HCT116 (cell line): Measurements from ENCODE around the gene ARHGEF17. TPM values are rescaled to one million over a fixed set of nuclear protein-coding genes. Genes with fewer than 3 reads are reported as not detected.

ENCODE experiments used
- ATAC-seq: fragments of 200-7000 bp; cut with Tn5 transposase; 2 replicates; pipeline ENCODE4 v1.9.1; 2020; ENCODE audit warnings: mild to moderate bottlenecking, moderate library complexity
- BruUV-seq: library from RNA; stranded (reverse); fragments of 400-500 nt; replicated peaks from 2 replicates; lab custom pipeline; 2021; lab: Mats Ljungman, UMichigan
- CTCF ChIA-PET: fragments of 300-600 bp; sonication (Branson Sonifier 250); formaldehyde crosslinking; loops from one replicate; lab custom pipeline; 2021; ENCODE audit warnings: antibody characterized with exemption; lab: Charles Lee
- POLR2A ChIA-PET: fragments of 300-600, 350-600 bp; sonication (Branson Sonifier 250); formaldehyde crosslinking; loops from one replicate; lab custom pipeline; 2021; ENCODE audit warnings: antibody characterized with exemption; lab: Charles Lee
- RAD21 ChIA-PET, 2 experiments: fragments of 300-600 bp; sonication (Branson Sonifier 250); formaldehyde crosslinking; loops; one replicate each; lab custom pipeline; 2023; ENCODE audit warnings: low total read pairs in 2 of 2; ENCODE audit not compliant: uncharacterized antibody in 2 of 2, unreplicated experiment in 2 of 2, low non-redundant PET in 1 of 2; lab: Charles Lee
- DNase-seq: peaks from one replicate; pipeline ENCODE4 v3.0.0-alpha.2; 2010; ENCODE audit warnings: low read depth, low spot score
- H2AFZ ChIP-seq: fragments of 200-600 bp; shearing (Covaris generic), sonication (generic); 2 replicates; pipeline ENCODE4 v1.6.1; 2017; ENCODE audit warnings: low read depth, mixed run types, mixed read lengths, antibody characterized with exemption, low read length; ENCODE audit not compliant: poor library complexity, severe bottlenecking
- H3K27ac ChIP-seq: 2 replicates; pipeline ENCODE4 v1.5.1; 2012; ENCODE audit warnings: low read depth, low read length
- H3K27me3 ChIP-seq: fragments of 200-600 bp; sonication (generic); 2 replicates; pipeline ENCODE4 v1.6.1; 2016; ENCODE audit warnings: mixed run types, low read length, mixed read lengths; ENCODE audit not compliant: insufficient read depth
- H3K36me3 ChIP-seq, 2 experiments: fragments of 200-500 bp in 1 of 2; fragments of 200-600 bp in 1 of 2; sonication (Bioruptor generic) in 1 of 2; sonication (generic) in 1 of 2; 2 replicates each; pipeline versions ENCODE4 v1.5.1 to v1.6.1; 2014 to 2016; ENCODE audit warnings: low read length in 2 of 2, inconsistent platforms in 1 of 2, mixed read lengths in 1 of 2, mixed run types in 1 of 2; ENCODE audit not compliant: insufficient read depth in 2 of 2, control insufficient read depth in 1 of 2
- H3K4me1 ChIP-seq, 2 experiments: fragments of 200-600 bp in 1 of 2; sonication (generic) in 1 of 2; 2 replicates each; pipeline versions ENCODE4 v1.5.1 to v1.6.1; 2012 to 2017; ENCODE audit warnings: low read length in 2 of 2, inconsistent platforms in 1 of 2, mild to moderate bottlenecking in 1 of 2, mixed read lengths in 1 of 2, mixed run types in 1 of 2, moderate library complexity in 1 of 2; ENCODE audit not compliant: insufficient read depth in 2 of 2, control insufficient read depth in 1 of 2
- H3K4me2 ChIP-seq: fragments of 200-600 bp; sonication (generic); 2 replicates; pipeline ENCODE4 v1.6.1; 2017; ENCODE audit warnings: mixed run types, low read length, mixed read lengths
- H3K4me3 ChIP-seq, 2 experiments: fragments of 200-600 bp in 1 of 2; sonication (generic) in 1 of 2; replicated peaks in 1 of 2; 2 replicates each; pipeline ENCODE4 v1.5.1; 2011 to 2016; ENCODE audit warnings: low read length in 2 of 2, control low read depth in 1 of 2, low read depth in 1 of 2, mild to moderate bottlenecking in 1 of 2, mixed read lengths in 1 of 2, mixed run types in 1 of 2
- H3K79me2 ChIP-seq: fragments of 200-600 bp; sonication (generic); 2 replicates; pipeline ENCODE4 v1.6.1; 2017; ENCODE audit warnings: mild to moderate bottlenecking, mixed run types, low read length, moderate library complexity, mixed read lengths; ENCODE audit not compliant: insufficient read depth
- H3K9ac ChIP-seq: fragments of 200-600 bp; sonication (generic); 2 replicates; pipeline ENCODE4 v1.6.1; 2016; ENCODE audit warnings: low read length, mixed read lengths
- H3K9me2 ChIP-seq: fragments of 200-600 bp; sonication (generic), shearing (Covaris generic); 2 replicates; pipeline ENCODE4 v1.6.1; 2017; ENCODE audit warnings: mixed run types, mild to moderate bottlenecking, moderate library complexity; ENCODE audit not compliant: insufficient read depth
- H3K9me3 ChIP-seq, 2 experiments: fragments of 200-500 bp in 1 of 2; fragments of 200-600 bp in 1 of 2; sonication (Bioruptor generic) in 1 of 2; sonication (generic) in 1 of 2; 2 replicates each; pipeline ENCODE4 v1.6.1; 2014 to 2017; ENCODE audit warnings: low read length in 2 of 2, mixed read lengths in 2 of 2, inconsistent platforms in 1 of 2, low read depth in 1 of 2, mild to moderate bottlenecking in 1 of 2, mixed run types in 1 of 2, moderate library complexity in 1 of 2; ENCODE audit not compliant: control insufficient read depth in 1 of 2, insufficient read depth in 1 of 2
- H4K20me1 ChIP-seq: fragments of 200-600 bp; sonication (generic), shearing (Covaris generic); 2 replicates; pipeline ENCODE4 v1.6.1; 2017; ENCODE audit warnings: mixed run types, mild to moderate bottlenecking, moderate library complexity; ENCODE audit not compliant: insufficient read depth
- CBX3 ChIP-seq: IDR thresholded peaks from 2 replicates; pipeline ENCODE4 v1.6.1; 2012; ENCODE audit warnings: low read depth
- EGR1 ChIP-seq: IDR thresholded peaks from 2 replicates; pipeline ENCODE4 v1.6.1; 2012; ENCODE audit warnings: low read depth
- ELF1 ChIP-seq: IDR thresholded peaks from 2 replicates; pipeline ENCODE4 v1.6.1; 2012; ENCODE audit warnings: low read depth, borderline replicate concordance
- EZH2 ChIP-seq: fragments of 200-600 bp; sonication (generic); IDR thresholded peaks from 2 replicates; pipeline ENCODE4 v1.6.1; 2017; ENCODE audit warnings: antibody characterized with exemption, mixed run types
- FOSL1 ChIP-seq: IDR thresholded peaks from 2 replicates; pipeline ENCODE4 v1.6.1; 2012; ENCODE audit warnings: low read depth
- JUND ChIP-seq: IDR thresholded peaks from 2 replicates; pipeline ENCODE4 v1.6.1; 2012
- RAD21 ChIP-seq: IDR thresholded peaks from 2 replicates; pipeline ENCODE4 v1.6.1; 2012; ENCODE audit warnings: low read depth, mild to moderate bottlenecking
- SRF ChIP-seq: IDR thresholded peaks from 2 replicates; pipeline ENCODE4 v1.6.1; 2012; ENCODE audit warnings: low read depth
- TCF7L2 ChIP-seq: IDR thresholded peaks from 2 replicates; pipeline ENCODE4 v1.7.0; 2011; ENCODE audit warnings: borderline replicate concordance, inconsistent platforms; ENCODE audit not compliant: insufficient read depth, insufficient read length; ENCODE audit errors: extremely low read depth
- YY1 ChIP-seq: IDR thresholded peaks from 2 replicates; pipeline ENCODE4 v1.6.1; 2011; ENCODE audit warnings: low read length, low read depth, moderate library complexity, mild to moderate bottlenecking; ENCODE audit not compliant: insufficient replicate concordance; ENCODE audit errors: extremely low read depth
- ZNF274 ChIP-seq: fragments of 200-500 bp; sonication (Bioruptor generic); IDR thresholded peaks from 2 replicates; pipeline ENCODE4 v1.6.1; 2014; ENCODE audit warnings: mild to moderate bottlenecking, low read depth, low read length, inconsistent platforms
- intact Hi-C: fragments of 100-400 bp; cut with micrococcal nuclease; formaldehyde crosslinking; loops from 2 replicates; pipeline ENCODE4 v1.10.0; 2022
- total RNA-seq: library from RNA; stranded (reverse); gene quantifications from one replicate; pipeline ENCODE4 v1.2.1, GENCODE V29; 2021; ENCODE audit not compliant: unreplicated experiment
- TF ChIP-seq, protein P1 (sequence below): IDR thresholded peaks from 2 replicates; pipeline ENCODE4 v1.6.1; 2012
- TF ChIP-seq, protein P2 (sequence below), 3 experiments: fragments of 200-600 bp in 1 of 3; sonication (generic) in 1 of 3; IDR thresholded peaks in 2 of 3; conservative IDR thresholded peaks in 1 of 3; 2 replicates each; pipeline ENCODE4 v1.5.1; 2012 to 2017; ENCODE audit warnings: low read depth in 2 of 3, low read length in 2 of 3, antibody characterized with exemption in 1 of 3, borderline replicate concordance in 1 of 3, control low read depth in 1 of 3, mild to moderate bottlenecking in 1 of 3, mixed read lengths in 1 of 3, mixed run types in 1 of 3, moderate library complexity in 1 of 3; ENCODE audit not compliant: insufficient read depth in 1 of 3

Gene ARHGEF17
- total RNA-seq, 1 experiment from 2014 or later: 18.2 TPM

GRCh38 chr11:73395297-73396208, 87.5 kb downstream of the ARHGEF17 start:
- H3K9ac ChIP-seq: no peak overlapping the region
- peaks cover 8% of the 10 kb centered on the region; the same call in 1 of the 2 replicates for H3K79me2 ChIP-seq
- intact Hi-C loops: no loop called here
- DNase-seq (no peak), ATAC-seq (no peak)
- H3K4me1 ChIP-seq: no peaks in the 10 kb centered on the region; a peak in 1 of 4 replicates
- H3K27ac ChIP-seq: no peak overlapping the region
- H3K9me3 ChIP-seq: no peaks in the 10 kb centered on the region
- RAD21 ChIA-PET: no interaction called here
- no peaks in the 10 kb centered on the region for H4K20me1 ChIP-seq
- no peaks in the 10 kb centered on the region for H3K27me3 ChIP-seq
- no peak overlapping the region for H3K4me2 ChIP-seq
- CTCF ChIA-PET: interaction anchor here (0.8 to 1.6 kb wide), 4 partner anchors 37 to 265 kb away, joined by 3 to 7 read pairs (median 4); no protein-coding TSS in a partner anchor
- peaks cover 2 to 12% of the 10 kb centered on the region in 2 experiments; a peak in 2 of 4 replicates for H3K36me3 ChIP-seq
- POLR2A ChIA-PET: no interaction called here
- H3K4me3 ChIP-seq: no peak overlapping the region
- H3K9me2 ChIP-seq: no peaks in the 10 kb centered on the region
- no peak overlapping the region for H2AFZ ChIP-seq
- no peak for TF ChIP-seq JUND
- no peak for TF ChIP-seq EZH2
- no peak for TF ChIP-seq YY1
- TF ChIP-seq EGR1: no peak
- no peak for TF ChIP-seq RAD21
- no peak for TF ChIP-seq ELF1
- no peak for TF ChIP-seq TCF7L2
- TF ChIP-seq, protein P1, sequence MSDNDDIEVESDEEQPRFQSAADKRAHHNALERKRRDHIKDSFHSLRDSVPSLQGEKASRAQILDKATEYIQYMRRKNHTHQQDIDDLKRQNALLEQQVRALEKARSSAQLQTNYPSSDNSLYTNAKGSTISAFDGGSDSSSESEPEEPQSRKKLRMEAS: no peak
- TF ChIP-seq CBX3: no peak
- TF ChIP-seq, protein P2, sequence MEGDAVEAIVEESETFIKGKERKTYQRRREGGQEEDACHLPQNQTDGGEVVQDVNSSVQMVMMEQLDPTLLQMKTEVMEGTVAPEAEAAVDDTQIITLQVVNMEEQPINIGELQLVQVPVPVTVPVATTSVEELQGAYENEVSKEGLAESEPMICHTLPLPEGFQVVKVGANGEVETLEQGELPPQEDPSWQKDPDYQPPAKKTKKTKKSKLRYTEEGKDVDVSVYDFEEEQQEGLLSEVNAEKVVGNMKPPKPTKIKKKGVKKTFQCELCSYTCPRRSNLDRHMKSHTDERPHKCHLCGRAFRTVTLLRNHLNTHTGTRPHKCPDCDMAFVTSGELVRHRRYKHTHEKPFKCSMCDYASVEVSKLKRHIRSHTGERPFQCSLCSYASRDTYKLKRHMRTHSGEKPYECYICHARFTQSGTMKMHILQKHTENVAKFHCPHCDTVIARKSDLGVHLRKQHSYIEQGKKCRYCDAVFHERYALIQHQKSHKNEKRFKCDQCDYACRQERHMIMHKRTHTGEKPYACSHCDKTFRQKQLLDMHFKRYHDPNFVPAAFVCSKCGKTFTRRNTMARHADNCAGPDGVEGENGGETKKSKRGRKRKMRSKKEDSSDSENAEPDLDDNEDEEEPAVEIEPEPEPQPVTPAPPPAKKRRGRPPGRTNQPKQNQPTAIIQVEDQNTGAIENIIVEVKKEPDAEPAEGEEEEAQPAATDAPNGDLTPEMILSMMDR (IDR thresholded peaks at IDR 0.05 in 2 of 3, conservative IDR thresholded peaks at IDR 0.05 in 1 of 3; ENCODE audit: borderline replicate concordance in 1 of 3, insufficient read depth in 1 of 3, low read depth in 2 of 3, low read length in 2 of 3): no peak
- TF ChIP-seq ZNF274: no peak
- TF ChIP-seq FOSL1: no peak
- no peak for TF ChIP-seq SRF
- TF ChIP-seq, all 23 proteins: peak for 0
- BruUV-seq: no TSS peak
